Upper lobe of left lung (tissue), 6 donors: ENCODE data around the gene TOP2A. TPM values are rescaled to one million over a fixed set of nuclear protein-coding genes. Genes with fewer than 3 reads are reported as not detected.

Experiments used
- ATAC-seq, 2 donors: fragments of 200-7000 bp; cut with Tn5 transposase; one replicate each; pipeline ENCODE4 v1.9.1; 2022; ENCODE audit warnings: mild to moderate bottlenecking in 2 of 2, moderate library complexity in 2 of 2; ENCODE audit not compliant: low FRiP score in 2 of 2
- DNase-seq, 2 donors: peaks; one replicate each; pipeline ENCODE4 v3.0.0-alpha.2; 2019 to 2020
- H3K27ac ChIP-seq, 4 donors: fragments of 200-600 bp; sonication (generic); one replicate each; pipeline ENCODE4 v1.5.1; 2016 to 2019
- H3K27me3 ChIP-seq, 4 donors: fragments of 200-600 bp; sonication (generic); one replicate each; pipeline ENCODE4 v1.5.1; 2017 to 2019
- H3K36me3 ChIP-seq, 4 donors: fragments of 200-600 bp; sonication (generic); one replicate each; pipeline ENCODE4 v1.5.1; 2016 to 2019
- H3K4me1 ChIP-seq, 4 donors: fragments of 200-600 bp; sonication (generic); one replicate each; pipeline ENCODE4 v1.5.1; 2018 to 2019
- H3K4me3 ChIP-seq, 4 donors: fragments of 200-600 bp; sonication (generic); one replicate each; pipeline ENCODE4 v1.5.1; 2017 to 2019; ENCODE audit warnings: mild to moderate bottlenecking in 2 of 4, moderate library complexity in 1 of 4
- H3K9me3 ChIP-seq, 4 donors: fragments of 200-600 bp; sonication (generic); one replicate each; pipeline ENCODE4 v1.5.1; 2018 to 2019
- CTCF ChIP-seq, 6 experiments: fragments of 450-650 bp in 4 of 6; fragments of 200-600 bp in 2 of 6; sonication (generic) in 2 of 6; IDR thresholded peaks; one replicate each; pipeline ENCODE4 v1.5.1; 2016 to 2019; ENCODE audit warnings: antibody characterized with exemption in 6 of 6
- EP300 ChIP-seq, 4 donors: sonication (generic); formaldehyde crosslinking; IDR thresholded peaks; one replicate each; pipeline ENCODE4 v1.5.1; 2017; ENCODE audit warnings: antibody characterized with exemption in 4 of 4, control low read depth in 2 of 4
- POLR2A ChIP-seq, 4 donors: fragments of 450-650 bp; IDR thresholded peaks; one replicate each; pipeline ENCODE4 v1.5.1; 2016 to 2017; ENCODE audit warnings: antibody characterized with exemption in 4 of 4, mild to moderate bottlenecking in 2 of 4
- POLR2AphosphoS5 ChIP-seq, 2 donors: sonication (generic); formaldehyde crosslinking; IDR thresholded peaks; one replicate each; pipeline ENCODE4 v1.5.1; 2017; ENCODE audit warnings: antibody characterized with exemption in 2 of 2
- WGBS, 2 donors: methylation state at CpG; one replicate each; pipeline ENCODE4 v1.1.5; 2017 to 2018; 5-methylcytosine and 5-hydroxymethylcytosine counted together
- total RNA-seq, 6 donors: library from RNA; depleted of rRNA in 4 of 6; stranded (reverse); fragments of >200 nt in 4 of 6; gene quantifications; one replicate each; pipeline versions ENCODE4 v1.1.0 to v1.2.1, GENCODE V29; 2016 to 2021
- donor health status: DM: no; HTN: no; CAD: no; lungs with moderate emphysema.
- donor health status: DM: no; HTN: yes; CAD: no; lungs with severe emphysema.

The TOP2A gene
- total RNA-seq, 6 donors from 2014 or later: under 0.01 to 14.5 (median 6.2) TPM

DNA sequence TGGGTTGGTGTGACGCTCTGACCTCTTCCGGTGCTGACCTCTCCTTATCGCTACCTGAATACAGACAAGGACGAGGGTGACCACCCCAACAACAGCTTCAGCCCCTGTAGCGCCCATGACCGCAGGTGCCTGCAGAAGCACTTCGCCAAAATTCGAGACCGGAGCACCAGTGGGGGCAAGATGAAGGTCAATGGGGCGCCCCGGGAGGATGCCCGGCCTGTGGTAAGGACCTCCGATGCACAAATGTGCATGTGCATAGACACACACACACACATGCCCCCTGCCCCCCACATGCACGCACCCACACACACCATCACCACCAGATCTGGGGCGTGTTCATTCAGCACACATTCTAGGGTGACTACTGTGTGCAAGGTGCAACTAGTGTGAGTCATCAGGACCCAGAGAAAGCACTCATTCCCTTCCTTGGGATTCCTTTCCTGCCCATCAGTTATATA lies 35.3 kb upstream of the TOP2A start:
- H3K36me3 ChIP-seq: peaks cover 19 to 61% (median 27%) of the 10 kb centered on the region in 4 donors

GRCh38 chr17:40452216-40452787 lies 34.6 kb upstream of the TOP2A start:
- WGBS, 2 donors: 55 to 67% methylated on average over 6 to 7 of the region's 7 CpGs
- peak; percentile 24 to 66 for ATAC-seq
- DNase-seq: no peak
- peaks cover 19 to 54% (median 27%) of the 10 kb centered on the region in 4 donors for H3K36me3 ChIP-seq
- TF ChIP-seq EP300 (IDR thresholded peaks at IDR 0.05): no peak
- no peak for TF ChIP-seq CTCF (IDR thresholded peaks at IDR 0.05)
- TF ChIP-seq POLR2AphosphoS5 (IDR thresholded peaks at IDR 0.05): no peak
- TF ChIP-seq POLR2A (IDR thresholded peaks at IDR 0.05): no peak
- peaks cover 65 to 70% (median 68%) of the 10 kb centered on the region in 4 donors for H3K4me1 ChIP-seq
- no peaks in the 10 kb centered on the region for H3K27me3 ChIP-seq
- H3K9me3 ChIP-seq: no peaks in the 10 kb centered on the region
- peak overlapping the region; percentile 6 to 92 (median 18) for H3K27ac ChIP-seq
- H3K4me3 ChIP-seq: no peak overlapping the region

More for the DNA sequence above, 35.3 kb upstream of the TOP2A start:
- Histone ChIP-seq H3K4me1 (peaks cover 63 to 70% (median 67%) of the 10 kb centered on the region in 4 donors), H3K4me3 (no peak overlapping the region), H3K27me3 (no peaks in the 10 kb centered on the region), H3K27ac (peak overlapping the region in 3 of 4 donors; percentile 6 to 92 (median 55)), H3K9me3 (no peaks in the 10 kb centered on the region)
- no peak for TF ChIP-seq POLR2AphosphoS5 (IDR thresholded peaks at IDR 0.05)
- no peak for TF ChIP-seq POLR2A (IDR thresholded peaks at IDR 0.05)
- TF ChIP-seq EP300 (IDR thresholded peaks at IDR 0.05): no peak
- TF ChIP-seq CTCF (IDR thresholded peaks at IDR 0.05): no peak
- 82 to 84% methylated on average over 15 of the region's 15 CpGs for WGBS, 2 donors
- ATAC-seq (no peak), DNase-seq (no peak)

GRCh38 chr17:40451420-40451819 lies 33.7 kb upstream of the TOP2A start:
- Histone ChIP-seq H3K27me3 (no peaks in the 10 kb centered on the region), H3K4me3 (no peak overlapping the region), H3K27ac (peak overlapping the region in 3 of 4 donors; percentile 27 to 92 (median 77)), H3K4me1 (peaks cover 65 to 72% (median 68%) of the 10 kb centered on the region in 4 donors), H3K36me3 (peaks cover 14 to 45% (median 25%) of the 10 kb centered on the region in 4 donors), H3K9me3 (no peaks in the 10 kb centered on the region)
- DNase-seq (no peak), ATAC-seq (peak in 1 of 2 donors; percentile 44)
- TF ChIP-seq POLR2A (IDR thresholded peaks at IDR 0.05): no peak
- TF ChIP-seq EP300 (IDR thresholded peaks at IDR 0.05): no peak
- peak in 1 of 2 donors; percentile 12 for TF ChIP-seq POLR2AphosphoS5 (IDR thresholded peaks at IDR 0.05)
- 34 to 38% methylated on average over 6 of the region's 6 CpGs for WGBS, 2 donors

DNA sequence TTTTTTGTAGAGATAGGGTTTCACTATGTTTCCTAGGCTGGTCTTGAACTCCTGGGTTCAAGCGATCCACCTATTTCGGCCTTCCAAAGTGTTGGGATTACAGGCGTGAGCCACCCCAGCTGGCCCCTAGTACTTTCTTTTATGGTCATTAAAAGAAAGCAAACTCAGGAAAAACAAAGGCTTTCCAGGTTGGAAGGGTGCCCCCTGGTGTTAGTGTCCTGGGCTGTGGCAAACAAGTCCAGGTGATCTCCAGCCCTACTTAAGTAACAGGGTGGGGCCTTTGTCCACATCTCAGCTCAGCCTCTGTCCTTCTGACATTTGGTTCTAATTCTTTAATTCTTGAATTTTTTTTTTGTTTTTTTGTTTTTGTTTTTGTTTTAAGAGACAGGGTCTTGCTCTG lies 32.5 kb upstream of the TOP2A start:
- no peaks in the 10 kb centered on the region for H3K9me3 ChIP-seq
- H3K27me3 ChIP-seq: no peaks in the 10 kb centered on the region
- 62 to 76% methylated on average over 3 of the region's 3 CpGs for WGBS, 2 donors
- H3K27ac ChIP-seq: peak overlapping the region in 3 of 4 donors; percentile 74 to 92 (median 77)
- H3K36me3 ChIP-seq: peaks cover 14 to 33% (median 18%) of the 10 kb centered on the region in 4 donors
- ATAC-seq (no peak), DNase-seq (peak in 1 of 2 donors; percentile 80)
- peaks cover 65 to 82% (median 73%) of the 10 kb centered on the region in 4 donors for H3K4me1 ChIP-seq
- H3K4me3 ChIP-seq: no peak overlapping the region
- TF ChIP-seq EP300 (IDR thresholded peaks at IDR 0.05): no peak
- peak; percentile 25 to 48 (median 35) for TF ChIP-seq CTCF (IDR thresholded peaks at IDR 0.05)

DNA sequence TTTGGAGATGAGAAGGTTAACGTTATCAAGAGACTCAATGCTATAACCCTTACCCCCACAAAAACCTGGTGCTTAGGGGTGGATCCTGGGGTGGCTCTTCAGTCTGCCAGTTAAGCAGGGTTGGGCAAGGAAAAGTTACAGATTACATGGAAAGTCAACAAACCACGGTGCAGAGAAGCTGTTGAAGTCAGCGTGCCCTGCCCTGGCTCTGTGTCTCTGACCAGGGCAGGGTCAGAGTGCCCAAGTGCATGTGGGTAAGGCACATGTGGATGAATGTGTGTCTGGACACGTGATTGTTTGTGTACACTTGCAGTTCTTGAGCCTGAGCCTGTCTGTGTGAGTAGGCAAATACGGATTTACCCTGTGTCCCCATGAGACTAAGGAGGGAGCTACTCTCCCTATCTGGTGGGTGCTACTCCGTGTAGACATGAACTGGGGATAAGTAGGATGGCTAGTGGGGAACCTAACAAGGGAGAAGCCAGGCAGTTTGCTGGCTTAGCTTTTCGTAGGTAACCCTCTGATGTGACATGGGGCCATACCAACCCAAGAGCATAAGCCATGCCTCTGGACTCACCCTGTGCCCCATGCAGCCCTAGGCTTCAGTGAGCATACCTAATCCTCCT lies 31.1 kb upstream of the TOP2A start:
- H3K4me1 ChIP-seq: peaks cover 71 to 92% (median 77%) of the 10 kb centered on the region in 4 donors
- H3K27ac ChIP-seq: peak overlapping the region; percentile 69 to 92 (median 80)
- H3K36me3 ChIP-seq: peaks cover 4 to 19% (median 7%) of the 10 kb centered on the region in 4 donors
- no peaks in the 10 kb centered on the region for H3K27me3 ChIP-seq
- TF ChIP-seq EP300 (IDR thresholded peaks at IDR 0.05) (peak in 1 of 4 donors; percentile 60), POLR2AphosphoS5 (IDR thresholded peaks at IDR 0.05) (peak; percentile 24 to 67), CTCF (IDR thresholded peaks at IDR 0.05) (no peak), POLR2A (IDR thresholded peaks at IDR 0.05) (peak in 1 of 4 donors; percentile 55)
- no peaks in the 10 kb centered on the region for H3K9me3 ChIP-seq
- H3K4me3 ChIP-seq: peak overlapping the region in 2 of 4 donors; percentile 67 to 71
- DNase-seq: peak in 1 of 2 donors; percentile 94
- 28 to 37% methylated on average over 6 to 7 of the region's 7 CpGs for WGBS, 2 donors
- peak; percentile 3 to 78 for ATAC-seq
